Measurements from ENCODE around the gene IFNAR2. TPM values are rescaled to one million over a fixed set of nuclear protein-coding genes. Genes with fewer than 3 reads are reported as not detected.

IFNAR2 gene
- total and polyA plus RNA-seq, 2 donors (not counting 3 experiments of a cell fraction or from before 2014, with no cell fraction given) = 22.8 to 42.1 TPM

GRCh38 chr21:33240404-33240803, 10.7 kb downstream of the IFNAR2 start:
- Histone ChIP-seq H3K9me1 (replicated peaks; ENCODE audit: control insufficient read depth, extremely low read depth, insufficient read depth, low read length) (no peaks in the 10 kb centered on the region), H3K79me2 (ENCODE audit: control insufficient read depth, insufficient read depth, low read length) (peaks cover 21% of the 10 kb centered on the region), H4K20me1 (replicated peaks; ENCODE audit: control insufficient read depth, extremely low read depth, insufficient read depth, low read length) (no peaks in the 10 kb centered on the region), H3K4me3 (replicated peaks in 1 of 3; ENCODE audit: insufficient read depth in 1 of 3, low read depth in 1 of 3, low read length in 3 of 3) (no peak overlapping the region), H3K27ac (ENCODE audit: insufficient read depth, low read depth, low read length) (no peak overlapping the region), H3K9ac (replicated peaks; ENCODE audit: extremely low read depth, insufficient read depth, low read length) (no peak overlapping the region), H3K4me2 (ENCODE audit: insufficient read depth, low read length) (no peak overlapping the region), H3K36me3 (ENCODE audit: control insufficient read depth in 2 of 2, extremely low read depth in 1 of 2, insufficient read depth in 2 of 2, low read length in 2 of 2) (peaks cover 1 to 5% of the 10 kb centered on the region in 2 experiments), H3K4me1 (ENCODE audit: control insufficient read depth, extremely low read depth, insufficient read depth, low read length) (peaks cover 9% of the 10 kb centered on the region), H3K9me3 (replicated peaks; ENCODE audit: control insufficient read depth, insufficient read depth, low read length) (no peaks in the 10 kb centered on the region), H2AFZ (ENCODE audit: low read depth, low read length) (no peak overlapping the region), H3K27me3 (ENCODE audit: control insufficient read depth in 2 of 2, insufficient read depth in 2 of 2, low read length in 2 of 2) (no peaks in the 10 kb centered on the region)
- no peak for DNase-seq (ENCODE audit: low read depth, low spot score)
- no peak for TF ChIP-seq GATA2 (IDR thresholded peaks at IDR 0.05; ENCODE audit: insufficient read depth, insufficient read length, low read depth, low read length)
- no peak for TF ChIP-seq POLR2A (IDR thresholded peaks at IDR 0.05; ENCODE audit: low read depth, low read length)
- no peak for TF ChIP-seq FOS (IDR thresholded peaks at IDR 0.05; ENCODE audit: borderline replicate concordance, insufficient read depth, low read length)
- TF ChIP-seq MYC (IDR thresholded peaks at IDR 0.05; ENCODE audit: low read depth, low read length) = no peak
- no peak for TF ChIP-seq EZH2 (IDR thresholded peaks at IDR 0.05; ENCODE audit: borderline replicate concordance, low read depth, low read length, severe bottlenecking)
- TF ChIP-seq MAX (IDR thresholded peaks at IDR 0.05; ENCODE audit: insufficient read depth, insufficient read length) = no peak
- no peak for TF ChIP-seq JUN (IDR thresholded peaks at IDR 0.05; ENCODE audit: borderline replicate concordance, insufficient read depth, insufficient read length, low read depth)
- TF ChIP-seq POLR2AphosphoS5 (IDR thresholded peaks at IDR 0.05; ENCODE audit: insufficient read depth, low read depth, low read length) = no peak
- no peak for TF ChIP-seq CTCF (IDR thresholded peaks at IDR 0.05; ENCODE audit: extremely low read depth in 1 of 2, insufficient read depth in 1 of 2, low read depth in 1 of 2, low read length in 2 of 2)
- dilution Hi-C loops (cut with MboI; ENCODE audit: extremely low pct_ligation_motif_present, low sequenced_read_pairs) = no loop called here
- intact Hi-C loops (cut with micrococcal nuclease) = no loop called here
- POLR2A ChIA-PET = no interaction called here
- no peak for FAIRE-seq
- no TSS peak for BruUV-seq (replicated peaks)
- CTCF ChIA-PET = no interaction called here
